GM12872 (cell line): Measurements from ENCODE around the gene ACTN1.
A peak's percentile ranks its signal among the peaks of the same experiment; 100 is the strongest.

Source experiments
- TF ChIP-seq, protein P1 (sequence below): IDR thresholded peaks from 3 replicates; pipeline ENCODE4 v1.5.1; 2011; ENCODE audit warnings: low read depth, mild to moderate bottlenecking, low read length, moderate library complexity; ENCODE audit not compliant: insufficient read depth

Gene ACTN1

DNA sequence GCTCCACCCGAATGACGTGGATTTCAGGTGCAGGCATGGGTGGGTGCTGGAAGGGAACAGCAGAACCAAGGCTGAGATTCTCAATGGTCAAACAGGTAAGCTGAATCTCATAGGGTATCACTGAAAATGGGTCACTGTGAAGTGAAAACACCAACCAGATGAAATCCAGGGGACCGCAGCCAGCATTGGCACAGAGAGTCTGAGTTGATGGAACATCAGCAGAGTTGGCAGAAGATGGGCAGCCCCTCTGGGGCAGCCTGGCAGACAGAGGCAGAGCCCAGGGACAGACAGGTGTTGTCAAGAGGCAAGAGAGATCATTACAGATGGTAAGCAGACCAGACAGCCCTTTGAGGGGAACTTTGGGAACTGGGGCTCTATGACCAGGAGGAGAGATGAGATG, 48.0 kb downstream of the ACTN1 start:
- TF ChIP-seq, protein P1, sequence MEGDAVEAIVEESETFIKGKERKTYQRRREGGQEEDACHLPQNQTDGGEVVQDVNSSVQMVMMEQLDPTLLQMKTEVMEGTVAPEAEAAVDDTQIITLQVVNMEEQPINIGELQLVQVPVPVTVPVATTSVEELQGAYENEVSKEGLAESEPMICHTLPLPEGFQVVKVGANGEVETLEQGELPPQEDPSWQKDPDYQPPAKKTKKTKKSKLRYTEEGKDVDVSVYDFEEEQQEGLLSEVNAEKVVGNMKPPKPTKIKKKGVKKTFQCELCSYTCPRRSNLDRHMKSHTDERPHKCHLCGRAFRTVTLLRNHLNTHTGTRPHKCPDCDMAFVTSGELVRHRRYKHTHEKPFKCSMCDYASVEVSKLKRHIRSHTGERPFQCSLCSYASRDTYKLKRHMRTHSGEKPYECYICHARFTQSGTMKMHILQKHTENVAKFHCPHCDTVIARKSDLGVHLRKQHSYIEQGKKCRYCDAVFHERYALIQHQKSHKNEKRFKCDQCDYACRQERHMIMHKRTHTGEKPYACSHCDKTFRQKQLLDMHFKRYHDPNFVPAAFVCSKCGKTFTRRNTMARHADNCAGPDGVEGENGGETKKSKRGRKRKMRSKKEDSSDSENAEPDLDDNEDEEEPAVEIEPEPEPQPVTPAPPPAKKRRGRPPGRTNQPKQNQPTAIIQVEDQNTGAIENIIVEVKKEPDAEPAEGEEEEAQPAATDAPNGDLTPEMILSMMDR, result no peak

DNA sequence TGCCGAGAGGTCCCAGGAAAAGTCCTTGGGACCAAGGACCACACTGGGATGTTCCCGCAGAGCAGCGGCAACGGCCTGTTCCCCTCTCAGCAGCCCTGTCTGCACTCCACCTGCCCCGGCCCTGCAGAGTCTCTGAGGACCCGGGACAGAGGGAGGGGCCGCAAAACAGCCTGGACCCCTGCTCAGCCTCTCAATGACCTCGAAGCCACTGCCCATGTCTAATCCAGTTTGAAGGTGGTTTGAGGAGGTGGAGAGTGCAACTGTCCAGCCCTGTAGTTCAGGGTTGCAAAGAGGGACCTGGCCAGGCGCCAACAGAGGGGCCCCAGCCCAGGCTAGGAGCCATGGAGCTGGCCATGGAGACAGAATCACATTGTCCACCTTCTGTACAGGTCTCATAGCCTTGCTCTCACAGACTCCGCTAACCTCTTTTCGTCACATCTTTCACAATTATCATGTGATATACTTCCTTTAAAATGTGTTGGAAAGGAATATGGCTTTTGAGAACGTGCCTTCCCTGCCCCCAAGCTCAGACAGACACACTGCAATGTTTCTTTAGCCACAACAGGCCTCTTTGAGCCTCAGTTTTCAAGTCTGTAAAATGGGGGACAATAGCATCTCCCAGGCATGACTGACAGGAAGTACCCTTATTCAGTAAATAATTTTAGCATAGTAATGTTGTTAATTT, 49.3 kb downstream of the ACTN1 start:
- TF ChIP-seq, protein P1, result no peak

DNA sequence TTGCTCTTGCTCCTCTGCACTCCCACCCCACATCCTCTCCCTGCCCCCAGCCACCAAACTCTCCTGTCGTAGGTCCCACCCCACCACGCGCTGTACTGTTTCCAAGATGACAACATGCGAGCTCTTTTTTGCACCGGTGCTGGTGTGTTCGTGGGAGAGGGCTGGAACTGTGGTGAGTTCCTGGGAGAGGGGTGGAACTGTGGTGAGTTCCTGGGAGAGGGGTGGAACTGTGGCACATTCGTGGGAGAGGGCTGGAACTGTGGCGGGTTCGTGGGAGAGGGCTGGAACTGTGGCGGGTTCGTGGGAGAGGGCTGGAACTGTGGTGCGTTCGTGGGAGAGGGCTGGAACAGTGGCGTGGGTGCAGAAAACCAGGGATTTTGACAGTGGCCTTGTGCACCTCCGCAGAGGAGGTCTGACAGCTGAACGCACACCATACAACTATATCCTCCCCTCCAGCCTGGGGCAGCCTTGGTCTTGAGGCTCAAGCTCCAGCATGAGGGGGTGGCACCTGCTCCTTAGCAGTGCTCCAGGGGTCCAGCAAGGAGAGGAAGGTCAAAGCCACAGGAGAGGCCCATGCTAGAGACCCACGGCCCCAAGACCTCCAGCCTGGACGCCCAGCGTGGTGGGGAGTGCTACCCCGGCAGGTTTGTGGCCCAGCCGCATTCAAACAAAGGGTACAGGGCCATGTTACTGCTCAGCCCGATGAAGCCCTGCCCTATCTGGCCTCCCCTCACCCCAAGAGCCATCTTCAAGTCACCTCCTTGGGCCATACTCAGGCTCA, 50.1 kb downstream of the ACTN1 start:
- TF ChIP-seq, protein P1, result no peak

DNA sequence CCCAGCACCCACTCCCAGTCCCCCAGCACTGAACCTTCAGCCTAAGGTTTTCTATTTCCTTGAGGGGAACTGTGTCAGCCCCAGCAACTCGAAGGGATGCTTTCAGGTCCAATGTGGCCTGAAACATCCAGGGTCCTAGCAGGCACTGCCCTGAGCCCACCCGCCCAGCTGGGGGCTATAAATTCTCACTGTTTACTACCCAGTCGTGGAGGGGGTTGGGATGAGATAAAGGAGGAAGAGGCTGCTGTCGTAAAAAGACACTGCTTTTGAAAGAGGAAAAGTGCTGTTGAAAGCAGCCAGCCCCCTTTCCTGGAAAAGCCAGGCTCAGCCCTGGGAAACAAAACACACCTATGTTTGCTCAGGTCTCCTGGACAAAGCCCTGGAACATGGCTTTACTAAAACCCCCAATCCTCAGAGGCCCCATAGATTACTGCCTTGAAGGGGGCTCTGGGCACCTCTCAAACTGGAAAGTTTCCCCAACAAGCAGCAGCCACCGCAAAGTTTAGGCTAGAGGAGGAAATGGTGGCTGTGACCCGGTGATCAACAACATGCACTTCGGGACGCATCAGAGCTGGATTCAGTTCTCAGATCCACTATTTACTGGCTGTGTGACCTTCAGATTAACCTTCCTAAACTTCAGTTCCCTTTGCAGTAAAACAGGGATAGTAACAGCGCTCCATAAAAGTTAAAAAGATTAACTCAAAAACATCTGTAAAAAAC, 51.0 kb downstream of the ACTN1 start:
- TF ChIP-seq, protein P1, result no peak

DNA sequence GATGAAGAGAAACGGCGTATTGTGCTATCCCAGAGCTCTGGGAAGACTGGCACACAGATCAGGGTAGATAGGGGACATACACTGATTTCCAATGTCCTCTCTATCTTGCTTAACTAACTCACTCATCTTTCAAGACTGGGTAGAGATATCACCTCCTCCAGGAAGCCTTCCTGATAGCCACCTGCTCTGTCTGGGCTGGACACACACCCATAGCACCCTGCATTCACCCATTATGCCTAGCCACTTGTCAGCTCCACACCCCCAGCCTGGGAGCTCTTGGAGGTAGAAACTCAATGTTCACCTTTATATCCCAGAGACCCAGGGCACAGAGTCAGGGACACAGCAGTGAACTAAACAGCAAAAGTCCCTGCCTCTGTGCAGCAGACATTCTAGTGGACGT, 52.0 kb downstream of the ACTN1 start:
- TF ChIP-seq, protein P1, result no peak

DNA sequence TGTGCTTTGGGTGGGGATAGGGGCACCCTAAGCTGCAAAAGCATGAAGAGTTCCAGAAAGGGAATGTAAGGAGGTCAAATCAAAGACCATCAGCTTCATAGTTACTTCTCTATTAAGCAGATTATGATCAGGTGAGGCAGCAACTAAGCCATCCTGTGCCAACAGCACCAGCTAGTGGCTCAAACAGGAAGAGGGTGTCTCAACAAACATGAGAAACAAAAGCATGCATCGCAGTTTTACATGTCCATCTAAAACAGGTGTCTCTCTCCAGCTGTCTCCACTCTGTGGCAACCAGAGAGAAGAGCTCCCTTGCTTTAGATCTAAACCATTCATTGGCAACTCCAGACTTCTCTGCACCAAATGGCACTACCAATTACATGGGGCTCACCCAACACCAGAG, 52.9 kb downstream of the ACTN1 start:
- TF ChIP-seq, protein P1, result peak; percentile 54

DNA sequence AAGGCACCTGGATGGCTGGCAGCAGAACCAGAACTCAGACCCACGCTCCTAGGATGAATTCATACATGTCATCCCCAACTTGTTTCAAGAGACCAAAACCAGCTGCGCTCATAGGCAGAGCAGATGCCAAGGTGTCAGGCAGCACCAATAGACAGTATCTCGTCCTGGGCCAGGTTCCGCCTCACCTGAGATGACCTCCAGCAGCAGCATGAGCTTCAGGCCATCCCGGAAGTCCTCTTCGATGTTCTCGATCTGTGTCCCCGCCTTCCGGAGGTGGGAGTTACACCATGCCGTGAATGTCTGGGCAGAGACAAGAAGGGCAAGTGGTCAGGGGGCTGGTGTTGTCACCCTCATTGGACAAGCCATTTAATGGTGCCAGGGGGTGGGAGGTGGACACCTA, 53.7 kb downstream of the ACTN1 start:
- TF ChIP-seq, protein P1, result no peak
